Endothelial cell of umbilical vein (primary cell): ENCODE data around the gene CELF1. TPM values are rescaled to one million over a fixed set of nuclear protein-coding genes. Genes with fewer than 3 reads are reported as not detected.

Experiments
- BruUV-seq: library from RNA; stranded (reverse); fragments of 400-500 nt; replicated peaks from 2 replicates; lab custom pipeline; 2021; lab: Mats Ljungman, UMichigan
- CTCF ChIA-PET: fragments of 300-600, 350-600 bp; sonication (Branson Sonifier 250); formaldehyde crosslinking; loops from one replicate; lab custom pipeline; 2021; ENCODE audit warnings: antibody characterized with exemption, inconsistent platforms; lab: Charles Lee
- POLR2A ChIA-PET: fragments of 300-600, 350-600 bp; sonication (Branson Sonifier 250); formaldehyde crosslinking; loops from one replicate; lab custom pipeline; 2021; ENCODE audit warnings: antibody characterized with exemption, inconsistent platforms; lab: Charles Lee
- DNase-seq: peaks from one replicate; pipeline ENCODE4 v3.0.0-alpha.2; 2011; ENCODE audit warnings: low read depth, low spot score
- FAIRE-seq: peaks from 2 replicates; lab custom pipeline; 2011; peaks lifted over from hg19 to GRCh38; lab: Jason Lieb, UNC
- H2AFZ ChIP-seq: 2 replicates; pipeline ENCODE4 v1.6.0; 2012; ENCODE audit warnings: low read depth, low read length, control low read depth, inconsistent platforms
- H3K27ac ChIP-seq: 2 replicates; pipeline ENCODE4 v1.5.1; 2011; ENCODE audit warnings: low read depth, mild to moderate bottlenecking, control low read depth, low read length, moderate library complexity; ENCODE audit not compliant: insufficient read depth
- H3K27me3 ChIP-seq, 2 experiments: 2 replicates each; pipeline versions ENCODE4 v1.6.0 to v1.6.1; 2011; ENCODE audit warnings: low read length in 2 of 2, mixed read lengths in 1 of 2; ENCODE audit not compliant: control insufficient read depth in 2 of 2, insufficient read depth in 2 of 2
- H3K36me3 ChIP-seq, 2 experiments: 2 replicates in 1 of 2; 3 replicates in 1 of 2; pipeline ENCODE4 v1.5.1; 2011; ENCODE audit warnings: low read length in 2 of 2, mild to moderate bottlenecking in 1 of 2, moderate library complexity in 1 of 2; ENCODE audit not compliant: control insufficient read depth in 2 of 2, insufficient read depth in 2 of 2; ENCODE audit errors: extremely low read depth in 1 of 2
- H3K4me1 ChIP-seq: 3 replicates; pipeline ENCODE4 v1.5.1; 2011; ENCODE audit warnings: mild to moderate bottlenecking, low read length; ENCODE audit not compliant: control insufficient read depth, insufficient read depth; ENCODE audit errors: extremely low read depth
- H3K4me2 ChIP-seq: 2 replicates; pipeline ENCODE4 v1.6.1; 2011; ENCODE audit warnings: low read length, control low read depth, mixed read lengths; ENCODE audit not compliant: insufficient read depth
- H3K4me3 ChIP-seq, 3 experiments: fragments of 200-600 bp in 1 of 3; sonication (generic), shearing (Covaris generic) in 1 of 3; replicated peaks in 1 of 3; 2 replicates each; pipeline ENCODE4 v1.5.1; 2011 to 2016; ENCODE audit warnings: control low read depth in 3 of 3, low read length in 3 of 3, mild to moderate bottlenecking in 2 of 3, inconsistent platforms in 1 of 3, low read depth in 1 of 3, moderate library complexity in 1 of 3; ENCODE audit not compliant: insufficient read depth in 1 of 3
- H3K79me2 ChIP-seq: 2 replicates; pipeline ENCODE4 v1.6.0; 2012; ENCODE audit warnings: low read length, inconsistent platforms; ENCODE audit not compliant: control insufficient read depth, insufficient read depth
- H3K9ac ChIP-seq: replicated peaks from 2 replicates; pipeline ENCODE3; 2011; ENCODE audit warnings: low read length, control low read depth; ENCODE audit not compliant: insufficient read depth; ENCODE audit errors: extremely low read depth
- H3K9me1 ChIP-seq: replicated peaks from 3 replicates; pipeline ENCODE4 v1.6.0; 2011; ENCODE audit warnings: mild to moderate bottlenecking, low read length; ENCODE audit not compliant: control insufficient read depth, insufficient read depth; ENCODE audit errors: extremely low read depth
- H3K9me3 ChIP-seq: replicated peaks from 2 replicates; pipeline ENCODE4 v1.5.1; 2012; ENCODE audit warnings: low read length, inconsistent platforms; ENCODE audit not compliant: control insufficient read depth, insufficient read depth
- H4K20me1 ChIP-seq: replicated peaks from 2 replicates; pipeline ENCODE3; 2011; ENCODE audit warnings: mild to moderate bottlenecking, low read length; ENCODE audit not compliant: control insufficient read depth, insufficient read depth; ENCODE audit errors: extremely low read depth
- EZH2 ChIP-seq: IDR thresholded peaks from 2 replicates; pipeline ENCODE4 v1.6.1; 2012; ENCODE audit warnings: borderline replicate concordance, low read depth, mild to moderate bottlenecking, moderate library complexity, low read length, inconsistent platforms; ENCODE audit not compliant: severe bottlenecking
- FOS ChIP-seq: IDR thresholded peaks from 2 replicates; pipeline ENCODE4 v1.6.1; 2011; ENCODE audit warnings: mild to moderate bottlenecking, low read length, moderate library complexity, borderline replicate concordance; ENCODE audit not compliant: insufficient read depth
- GATA2 ChIP-seq: IDR thresholded peaks from 2 replicates; pipeline ENCODE4 v1.7.0; 2011; ENCODE audit warnings: low read depth, mild to moderate bottlenecking, moderate library complexity, mixed read lengths, low read length; ENCODE audit not compliant: insufficient read length, insufficient read depth
- JUN ChIP-seq: IDR thresholded peaks from 2 replicates; pipeline ENCODE4 v1.6.1; 2011; ENCODE audit warnings: borderline replicate concordance, low read depth; ENCODE audit not compliant: insufficient read length, insufficient read depth
- MYC ChIP-seq: IDR thresholded peaks from one replicate; pipeline ENCODE4 v1.6.1; 2011; ENCODE audit warnings: mild to moderate bottlenecking, low read depth, low read length
- POLR2A ChIP-seq: IDR thresholded peaks from 2 replicates; pipeline ENCODE4 v1.6.1; 2012; ENCODE audit warnings: low read depth, mild to moderate bottlenecking, control low read depth, low read length
- POLR2AphosphoS5 ChIP-seq: IDR thresholded peaks from 2 replicates; pipeline ENCODE4 v1.6.1; 2012; ENCODE audit warnings: low read depth, mild to moderate bottlenecking, control low read depth, low read length, moderate library complexity; ENCODE audit not compliant: insufficient read depth
- dilution Hi-C: fragments of 300-500 bp; cut with MboI; formaldehyde crosslinking; loops from one replicate; pipeline ENCODE4 v1.15.0; 2019; ENCODE audit warnings: low sequenced_read_pairs; ENCODE audit not compliant: extremely low pct_ligation_motif_present
- intact Hi-C: fragments of 100-400 bp; cut with micrococcal nuclease; formaldehyde crosslinking; loops from one replicate; pipeline ENCODE4 v1.10.0; 2022
- polyA plus RNA-seq, 4 experiments: library from polyadenylated mRNA; depleted of rRNA in 3 of 4; stranded (reverse) in 3 of 4; unstranded in 1 of 4; fragments of >200 nt; gene quantifications; 2 replicates each; pipeline versions ENCODE4 v1.2.1 to v1.2.3, GENCODE V29; 2011 to 2012; ENCODE audit warnings: missing spikeins in 1 of 4
- total RNA-seq: library from RNA; stranded (reverse); gene quantifications from 2 replicates; pipeline ENCODE4 v1.2.3, GENCODE V29; 2021
- TF ChIP-seq, protein P1 (sequence below): IDR thresholded peaks from 2 replicates; pipeline ENCODE4 v1.6.1; 2011; ENCODE audit not compliant: insufficient read depth, insufficient read length
- TF ChIP-seq, protein P2 (sequence below), 2 donors: IDR thresholded peaks; 1 replicate in 1 of 2; 2 replicates in 1 of 2; pipeline ENCODE4 v1.5.1; 2011; ENCODE audit warnings: low read length in 2 of 2, mild to moderate bottlenecking in 2 of 2, moderate library complexity in 2 of 2, control low read depth in 1 of 2, inconsistent platforms in 1 of 2, low read depth in 1 of 2; ENCODE audit not compliant: insufficient read depth in 1 of 2; ENCODE audit errors: extremely low read depth in 1 of 2

CELF1 gene
- total and polyA plus RNA-seq, 2 donors (not counting 3 experiments of a cell fraction or from before 2014, with no cell fraction given) = 66.3 to 120 TPM

DNA sequence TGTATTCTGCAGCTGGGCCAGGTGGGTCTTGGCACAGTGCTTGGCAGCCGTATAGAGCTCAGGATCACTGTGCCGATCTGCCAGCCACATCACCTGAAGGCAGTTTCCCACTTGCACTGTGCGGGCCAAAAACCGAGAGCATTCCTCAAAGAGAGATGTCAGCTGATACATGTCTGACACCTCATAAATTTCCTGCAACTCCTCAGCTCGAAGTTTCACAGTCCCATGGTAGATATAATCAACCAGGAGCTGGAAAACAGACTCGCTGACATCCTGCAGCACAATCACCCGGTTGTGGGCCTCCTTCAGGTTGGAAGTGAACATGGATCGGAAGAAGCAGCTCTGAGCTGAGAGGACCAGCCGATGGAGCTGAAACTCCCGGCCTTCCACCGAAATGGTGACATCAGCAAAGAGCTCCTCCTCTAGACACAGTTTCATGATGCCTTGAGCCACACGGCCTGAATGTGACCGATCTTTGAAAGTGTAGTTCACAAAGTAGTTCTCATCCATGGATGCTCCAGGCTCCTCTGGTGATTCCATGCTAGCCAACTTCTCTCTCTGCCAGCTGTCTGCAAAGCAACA, 24.6 kb upstream of the CELF1 start:
- H3K4me1 ChIP-seq = peaks cover 23% of the 10 kb centered on the region
- TSS peak; percentile 35 for BruUV-seq
- peak overlapping the region in 1 of 3 experiments; percentile 77 for H3K4me3 ChIP-seq
- TF ChIP-seq FOS (no peak), POLR2AphosphoS5 (no peak), EZH2 (no peak), JUN (no peak), GATA2 (no peak), POLR2A (no peak), MYC (no peak)
- TF ChIP-seq, protein P1, sequence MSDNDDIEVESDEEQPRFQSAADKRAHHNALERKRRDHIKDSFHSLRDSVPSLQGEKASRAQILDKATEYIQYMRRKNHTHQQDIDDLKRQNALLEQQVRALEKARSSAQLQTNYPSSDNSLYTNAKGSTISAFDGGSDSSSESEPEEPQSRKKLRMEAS = no peak
- TF ChIP-seq, protein P2, sequence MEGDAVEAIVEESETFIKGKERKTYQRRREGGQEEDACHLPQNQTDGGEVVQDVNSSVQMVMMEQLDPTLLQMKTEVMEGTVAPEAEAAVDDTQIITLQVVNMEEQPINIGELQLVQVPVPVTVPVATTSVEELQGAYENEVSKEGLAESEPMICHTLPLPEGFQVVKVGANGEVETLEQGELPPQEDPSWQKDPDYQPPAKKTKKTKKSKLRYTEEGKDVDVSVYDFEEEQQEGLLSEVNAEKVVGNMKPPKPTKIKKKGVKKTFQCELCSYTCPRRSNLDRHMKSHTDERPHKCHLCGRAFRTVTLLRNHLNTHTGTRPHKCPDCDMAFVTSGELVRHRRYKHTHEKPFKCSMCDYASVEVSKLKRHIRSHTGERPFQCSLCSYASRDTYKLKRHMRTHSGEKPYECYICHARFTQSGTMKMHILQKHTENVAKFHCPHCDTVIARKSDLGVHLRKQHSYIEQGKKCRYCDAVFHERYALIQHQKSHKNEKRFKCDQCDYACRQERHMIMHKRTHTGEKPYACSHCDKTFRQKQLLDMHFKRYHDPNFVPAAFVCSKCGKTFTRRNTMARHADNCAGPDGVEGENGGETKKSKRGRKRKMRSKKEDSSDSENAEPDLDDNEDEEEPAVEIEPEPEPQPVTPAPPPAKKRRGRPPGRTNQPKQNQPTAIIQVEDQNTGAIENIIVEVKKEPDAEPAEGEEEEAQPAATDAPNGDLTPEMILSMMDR (IDR thresholded peaks at IDR 0.05; ENCODE audit: extremely low read depth in 1 of 2, insufficient read depth in 1 of 2, low read depth in 1 of 2, low read length in 2 of 2) = no peak
- H3K27ac ChIP-seq = no peak overlapping the region
- no peak overlapping the region for H3K9ac ChIP-seq
- no peaks in the 10 kb centered on the region for H4K20me1 ChIP-seq
- DNase-seq = no peak
- H3K9me1 ChIP-seq = no peaks in the 10 kb centered on the region
- no peak for FAIRE-seq
- H3K27me3 ChIP-seq = no peaks in the 10 kb centered on the region
- H3K9me3 ChIP-seq = no peaks in the 10 kb centered on the region
- peak overlapping the region; percentile 90 for H3K4me2 ChIP-seq
- no peak overlapping the region for H2AFZ ChIP-seq
- ChIA-PET POLR2A (no interaction called here), CTCF (interaction anchor here (1.1 kb wide), 1 partner anchor 13 kb away, joined by 4 read pairs; the partner anchor contains the start of gene PTPMT1)
- peaks cover 38% of the 10 kb centered on the region for H3K79me2 ChIP-seq
- intact Hi-C loops (loop anchor here (1.0 to 5.0 kb wide), 2 partner anchors 24 to 150 kb away; partner anchors contain the start of genes CELF1 and PSMC3), dilution Hi-C loops (no loop called here)
- peaks cover 21 to 24% of the 10 kb centered on the region in 2 experiments for H3K36me3 ChIP-seq
